ENCODE measurements around the gene CIT. TPM values are rescaled to one million over a fixed set of nuclear protein-coding genes. Genes with fewer than 3 reads are reported as not detected.

Gene CIT
- total RNA-seq, 3 donors from 2014 or later (not counting 1 experiment from before 2014, with no cell fraction given): 2.8 to 4.2 (median 3.6) TPM

GRCh38 chr12:119758722-119759121 lies 118.4 kb downstream of the CIT start:
- no peak for DNase-seq
- Histone ChIP-seq H3K4me1 (ENCODE audit: control insufficient read depth, insufficient read depth, low read length) (no peaks in the 10 kb centered on the region), H3K36me3 (ENCODE audit: control insufficient read depth, insufficient read depth, low read length) (no peaks in the 10 kb centered on the region), H3K27ac (ENCODE audit: low read length) (no peak overlapping the region), H3K9me3 (ENCODE audit: control insufficient read depth, insufficient read depth, low read length) (no peaks in the 10 kb centered on the region), H3K27me3 (ENCODE audit: control insufficient read depth, insufficient read depth, low read length) (no peaks in the 10 kb centered on the region), H3K4me3 (ENCODE audit: low read length) (no peak overlapping the region)
- Mint-ChIP-seq H3K9me3 (no peaks in the 10 kb centered on the region), H3K4me3 (no peak overlapping the region), H3K4me1 (no peaks in the 10 kb centered on the region), H3K27me3 (ENCODE audit: low read depth in 2 of 2) (no peaks in the 10 kb centered on the region), H3K36me3 (no peaks in the 10 kb centered on the region), H3K27ac (no peak overlapping the region)
- no peak for TF ChIP-seq CTCF (IDR thresholded peaks at IDR 0.05)
- no peak for ATAC-seq
- intact Hi-C loops (cut with micrococcal nuclease): no loop called here
- 100% methylated on average over 4 of the region's 4 CpGs for WGBS (ENCODE audit: insufficient coverage)

DNA sequence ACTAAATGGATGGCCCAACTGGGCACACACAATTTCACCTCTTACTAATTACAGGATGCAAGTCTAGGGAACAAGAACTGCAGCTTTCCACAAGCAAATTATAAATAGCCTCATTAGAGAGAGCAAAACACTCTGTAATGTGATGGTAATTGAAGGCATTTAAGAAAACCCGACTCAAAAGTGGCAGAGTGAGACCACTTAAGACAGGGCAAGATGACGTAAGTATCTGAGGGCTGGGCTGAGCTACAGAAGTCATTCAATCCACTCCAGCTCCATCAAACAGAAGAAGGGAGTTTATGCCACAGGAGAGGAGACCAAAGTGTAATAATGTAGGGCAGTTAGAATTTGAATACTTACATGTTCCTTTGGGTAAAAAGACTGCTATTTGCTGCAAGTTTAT lies 118.9 kb downstream of the CIT start:
- H3K4me1 ChIP-seq (ENCODE audit: control insufficient read depth, insufficient read depth, low read length): no peaks in the 10 kb centered on the region
- no peaks in the 10 kb centered on the region for H3K4me1 Mint-ChIP-seq
- intact Hi-C loops (cut with micrococcal nuclease): no loop called here
- H3K27ac Mint-ChIP-seq: no peak overlapping the region
- 100% methylated on average over 1 of the region's 2 CpGs for WGBS (ENCODE audit: insufficient coverage)
- H3K27ac ChIP-seq (ENCODE audit: low read length): no peak overlapping the region
- H3K9me3 ChIP-seq (ENCODE audit: control insufficient read depth, insufficient read depth, low read length): no peaks in the 10 kb centered on the region
- TF ChIP-seq CTCF (IDR thresholded peaks at IDR 0.05): no peak
- no peak overlapping the region for H3K4me3 ChIP-seq (ENCODE audit: low read length)
- no peaks in the 10 kb centered on the region for H3K27me3 ChIP-seq (ENCODE audit: control insufficient read depth, insufficient read depth, low read length)
- no peaks in the 10 kb centered on the region for H3K9me3 Mint-ChIP-seq
- ATAC-seq: no peak
- H3K36me3 ChIP-seq (ENCODE audit: control insufficient read depth, insufficient read depth, low read length): no peaks in the 10 kb centered on the region
- no peak overlapping the region for H3K4me3 Mint-ChIP-seq
- DNase-seq: no peak
- H3K36me3 Mint-ChIP-seq: no peaks in the 10 kb centered on the region
- H3K27me3 Mint-ChIP-seq (ENCODE audit: low read depth in 2 of 2): no peaks in the 10 kb centered on the region

- 97% methylated on average over 9 of the region's 9 CpGs for WGBS (ENCODE audit: insufficient coverage)
These were observed 125.2 kb downstream of the CIT start for GRCh38 chr12:119751961-119752360.

More at GRCh38 chr12:119751961-119752360, 125.2 kb downstream of the CIT start:
- Mint-ChIP-seq H3K36me3 (no peaks in the 10 kb centered on the region), H3K4me1 (no peaks in the 10 kb centered on the region), H3K9me3 (no peaks in the 10 kb centered on the region), H3K27me3 (ENCODE audit: low read depth in 2 of 2) (no peaks in the 10 kb centered on the region), H3K4me3 (no peak overlapping the region), H3K27ac (no peak overlapping the region)
- TF ChIP-seq CTCF (IDR thresholded peaks at IDR 0.05): no peak
- Histone ChIP-seq H3K27ac (ENCODE audit: low read length) (no peak overlapping the region), H3K27me3 (ENCODE audit: control insufficient read depth, insufficient read depth, low read length) (no peaks in the 10 kb centered on the region), H3K4me3 (ENCODE audit: low read length) (no peak overlapping the region), H3K9me3 (ENCODE audit: control insufficient read depth, insufficient read depth, low read length) (no peaks in the 10 kb centered on the region), H3K36me3 (ENCODE audit: control insufficient read depth, insufficient read depth, low read length) (no peaks in the 10 kb centered on the region), H3K4me1 (ENCODE audit: control insufficient read depth, insufficient read depth, low read length) (no peaks in the 10 kb centered on the region)
- intact Hi-C loops (cut with micrococcal nuclease): no loop called here
- no peak for ATAC-seq
- no peak for DNase-seq

Data from natural killer cell (primary cell).